IMR-90 (cell line): ENCODE data around the gene ZNF385D. TPM values are rescaled to one million over a fixed set of nuclear protein-coding genes. Genes with fewer than 3 reads are reported as not detected.

Source experiments
- ATAC-seq: fragments of 200-7000 bp; cut with Tn5 transposase; 2 replicates; pipeline ENCODE4 v1.9.1; 2020; ENCODE audit warnings: low read depth, mild to moderate bottlenecking, moderate library complexity
- BruUV-seq: library from RNA; stranded (reverse); fragments of 400-500 nt; replicated peaks from 2 replicates; lab custom pipeline; 2021; lab: Mats Ljungman, UMichigan
- CTCF ChIA-PET: fragments of 300-600 bp; formaldehyde crosslinking; extraction: SDS; loops from one replicate; lab custom pipeline; 2021; ENCODE audit warnings: antibody characterized with exemption; lab: Yijun Ruan, JAX
- POLR2A ChIA-PET: fragments of 300-600 bp; sonication (Branson Sonifier 250); formaldehyde crosslinking; loops from one replicate; lab custom pipeline; 2022; ENCODE audit warnings: antibody characterized with exemption; ENCODE audit not compliant: unreplicated experiment; lab: Charles Lee
- DNase-seq: peaks from one replicate; pipeline ENCODE4 v3.0.0; 2013
- H2AFZ ChIP-seq: replicated peaks from 2 replicates; pipeline ENCODE3; 2013; ENCODE audit warnings: low read length, mild to moderate bottlenecking; ENCODE audit not compliant: poor library complexity
- H2AK5ac ChIP-seq: 2 replicates; pipeline ENCODE4 v1.6.1; 2013; ENCODE audit warnings: low read depth, low read length, inconsistent platforms
- H2AK9ac ChIP-seq: replicated peaks from 2 replicates; pipeline ENCODE3; 2013; ENCODE audit warnings: mild to moderate bottlenecking, low read depth, low read length, moderate library complexity; ENCODE audit not compliant: poor library complexity
- H2BK120ac ChIP-seq: 2 replicates; pipeline ENCODE4 v1.6.1; 2013; ENCODE audit warnings: low read depth, low read length, inconsistent platforms
- H2BK15ac ChIP-seq: 3 replicates; pipeline ENCODE4 v1.6.1; 2013; ENCODE audit warnings: low read depth, low read length, inconsistent platforms
- H2BK20ac ChIP-seq: 2 replicates; pipeline ENCODE4 v1.6.1; 2013; ENCODE audit warnings: low read depth, mild to moderate bottlenecking, inconsistent platforms, low read length, moderate library complexity
- H2BK5ac ChIP-seq: 2 replicates; pipeline ENCODE4 v1.6.1; 2013; ENCODE audit warnings: mild to moderate bottlenecking, low read depth, low read length, inconsistent platforms; ENCODE audit not compliant: poor library complexity, severe bottlenecking
- H3K14ac ChIP-seq: replicated peaks from 2 replicates; pipeline ENCODE4 v1.6.1; 2013; ENCODE audit warnings: low read depth, low read length, inconsistent platforms
- H3K18ac ChIP-seq: 2 replicates; pipeline ENCODE4 v1.6.1; 2013; ENCODE audit warnings: low read depth, low read length, control low read depth
- H3K23ac ChIP-seq: 2 replicates; pipeline ENCODE4 v1.6.1; 2013; ENCODE audit warnings: low read depth, low read length, inconsistent platforms
- H3K27ac ChIP-seq: 2 replicates; pipeline ENCODE4 v1.5.1; 2013; ENCODE audit warnings: mild to moderate bottlenecking, control low read depth, low read length; ENCODE audit not compliant: insufficient read depth
- H3K27me3 ChIP-seq: 2 replicates; pipeline ENCODE4 v1.6.1; 2013; ENCODE audit warnings: low read length; ENCODE audit not compliant: control insufficient read depth, insufficient read depth
- H3K36me3 ChIP-seq: 2 replicates; pipeline ENCODE4 v1.6.1; 2013; ENCODE audit warnings: low read length, mixed read lengths; ENCODE audit not compliant: control insufficient read depth, insufficient read depth
- H3K4ac ChIP-seq: 2 replicates; pipeline ENCODE4 v1.6.1; 2013; ENCODE audit warnings: low read depth, low read length, inconsistent platforms
- H3K4me1 ChIP-seq: 2 replicates; pipeline ENCODE4 v1.6.1; 2013; ENCODE audit warnings: low read length, mixed read lengths; ENCODE audit not compliant: control insufficient read depth, insufficient read depth
- H3K4me2 ChIP-seq: 2 replicates; pipeline ENCODE4 v1.6.1; 2013; ENCODE audit warnings: low read depth, mild to moderate bottlenecking, control low read depth, low read length, moderate library complexity
- H3K4me3 ChIP-seq: 2 replicates; pipeline ENCODE4 v1.5.1; 2013; ENCODE audit warnings: low read depth, mild to moderate bottlenecking, control low read depth, low read length, moderate library complexity; ENCODE audit not compliant: insufficient read depth
- H3K56ac ChIP-seq: 2 replicates; pipeline ENCODE4 v1.6.1; 2013; ENCODE audit warnings: low read length, inconsistent platforms; ENCODE audit not compliant: insufficient read depth; ENCODE audit errors: extremely low read depth
- H3K79me1 ChIP-seq, 2 experiments: 2 replicates each; pipeline ENCODE4 v1.6.1; 2013; ENCODE audit warnings: low read length in 2 of 2, inconsistent platforms in 1 of 2, low read depth in 1 of 2
- H3K9ac ChIP-seq: 2 replicates; pipeline ENCODE4 v1.6.1; 2013; ENCODE audit warnings: low read depth, low read length, control low read depth
- H3K9me1 ChIP-seq: 2 replicates; pipeline ENCODE4 v1.6.1; 2013; ENCODE audit warnings: low read length, inconsistent platforms; ENCODE audit not compliant: insufficient read depth
- H3K9me3 ChIP-seq: 2 replicates; pipeline ENCODE4 v1.6.1; 2013; ENCODE audit warnings: low read length; ENCODE audit not compliant: control insufficient read depth, insufficient read depth
- H4K20me1 ChIP-seq: 2 replicates; pipeline ENCODE4 v1.6.1; 2013; ENCODE audit warnings: low read length, inconsistent platforms; ENCODE audit not compliant: insufficient read depth
- H4K5ac ChIP-seq: 2 replicates; pipeline ENCODE4 v1.6.1; 2013; ENCODE audit warnings: mild to moderate bottlenecking, low read depth, low read length, control low read depth
- H4K8ac ChIP-seq, 2 experiments: 2 replicates each; pipeline ENCODE4 v1.6.1; 2013; ENCODE audit warnings: low read depth in 2 of 2, low read length in 2 of 2, control low read depth in 1 of 2, inconsistent platforms in 1 of 2
- H4K91ac ChIP-seq: 2 replicates; pipeline ENCODE4 v1.6.1; 2013; ENCODE audit warnings: low read depth, low read length, inconsistent platforms; ENCODE audit not compliant: insufficient read depth
- BHLHE40 ChIP-seq: fragments of 150-350 bp; IDR thresholded peaks from 2 replicates; pipeline ENCODE4 v1.6.1; 2016; ENCODE audit warnings: mild to moderate bottlenecking, low read depth, low read length
- CEBPB ChIP-seq: IDR thresholded peaks from 2 replicates; pipeline ENCODE4 v1.6.1; 2012; ENCODE audit warnings: low read depth, low read length, improper control_type of control experiment
- CHD1 ChIP-seq: IDR thresholded peaks from 2 replicates; pipeline ENCODE4 v1.6.1; 2012; ENCODE audit warnings: low read depth, low read length, improper control_type of control experiment
- FOS ChIP-seq: fragments of 150-350 bp; IDR thresholded peaks from 2 replicates; pipeline ENCODE4 v1.6.1; 2016; ENCODE audit warnings: low read depth, low read length
- MAFK ChIP-seq: IDR thresholded peaks from 2 replicates; pipeline ENCODE4 v1.6.1; 2012; ENCODE audit warnings: low read depth, low read length, improper control_type of control experiment
- MAZ ChIP-seq: IDR thresholded peaks from 2 replicates; pipeline ENCODE4 v1.6.1; 2012; ENCODE audit warnings: low read depth, mild to moderate bottlenecking, low read length, improper control_type of control experiment, moderate library complexity, borderline replicate concordance
- MXI1 ChIP-seq: IDR thresholded peaks from 2 replicates; pipeline ENCODE4 v1.6.1; 2012; ENCODE audit warnings: low read depth, mild to moderate bottlenecking, low read length, moderate library complexity, borderline replicate concordance
- NFE2L2 ChIP-seq: fragments of 150-350 bp; IDR thresholded peaks from 2 replicates; pipeline ENCODE4 v1.6.1; 2016; ENCODE audit warnings: low read depth, mild to moderate bottlenecking, low read length
- POLR2A ChIP-seq: IDR thresholded peaks from 2 replicates; pipeline ENCODE4 v1.6.1; 2012; ENCODE audit warnings: mild to moderate bottlenecking, low read depth, low read length
- RAD21 ChIP-seq: IDR thresholded peaks from 2 replicates; pipeline ENCODE4 v1.6.1; 2012; ENCODE audit warnings: low read length, improper control_type of control experiment
- RCOR1 ChIP-seq: IDR thresholded peaks from 2 replicates; pipeline ENCODE4 v1.6.1; 2012; ENCODE audit warnings: mild to moderate bottlenecking, low read length, improper control_type of control experiment; ENCODE audit not compliant: insufficient replicate concordance
- RFX5 ChIP-seq: IDR thresholded peaks from 2 replicates; pipeline ENCODE4 v1.8.0; 2012; ENCODE audit warnings: low read depth, mild to moderate bottlenecking, low read length, moderate library complexity
- SMC3 ChIP-seq: fragments of 150-350 bp; IDR thresholded peaks from 2 replicates; pipeline ENCODE4 v1.6.1; 2016; ENCODE audit warnings: low read depth, mild to moderate bottlenecking, antibody characterized with exemption, low read length, moderate library complexity
- WGBS, 2 experiments: methylation state at CpG; one replicate each; pipeline versions ENCODE4 v1.1.5 to v1.1.7; 2013; ENCODE audit warnings: missing lambda C conversion rate in 2 of 2; ENCODE audit not compliant: insufficient read length in 1 of 2; ENCODE audit errors: extremely low coverage in 2 of 2; 5-methylcytosine and 5-hydroxymethylcytosine counted together
- dilution Hi-C: fragments of 300-500 bp; cut with HindIII; formaldehyde crosslinking; loops from one replicate; pipeline ENCODE4 v1.14.3; 2018; ENCODE audit warnings: low sequenced_read_pairs; ENCODE audit not compliant: unreplicated experiment
- in situ Hi-C: fragments of 300-500 bp; cut with MboI; formaldehyde crosslinking; loops from 3 replicates; pipeline ENCODE4 v1.14.3; 2019; ENCODE audit warnings: low sequenced_read_pairs, inconsistent platforms, mixed read lengths
- intact Hi-C: fragments of 100-400 bp; cut with micrococcal nuclease; formaldehyde crosslinking; loops from 2 replicates; pipeline ENCODE4 v1.10.0; 2022
- polyA plus RNA-seq, 3 experiments: library from polyadenylated mRNA; depleted of rRNA; stranded (reverse); fragments of >200 nt; gene quantifications; 2 replicates each; pipeline ENCODE4 v1.2.3, GENCODE V29; 2012; ENCODE audit warnings: low replicate concordance in 1 of 3
- total RNA-seq: library from RNA; depleted of rRNA; stranded (reverse); fragments of >200 nt; gene quantifications from 2 replicates; pipeline ENCODE4 v1.2.3, GENCODE V29; 2012
- TF ChIP-seq, protein P1 (sequence below): fragments of 150-350 bp; IDR thresholded peaks from 2 replicates; pipeline ENCODE4 v1.6.1; 2017; ENCODE audit warnings: mild to moderate bottlenecking, antibody characterized with exemption, low read length, low read depth
- TF ChIP-seq, protein P2 (sequence below): fragments of 150-350 bp; IDR thresholded peaks from 2 replicates; pipeline ENCODE4 v1.6.1; 2016; ENCODE audit warnings: low read depth, mild to moderate bottlenecking, low read length, moderate library complexity, borderline replicate concordance
- TF ChIP-seq, protein P3 (sequence below): conservative IDR thresholded peaks from 2 replicates; pipeline ENCODE4 v1.5.1; 2012; ENCODE audit warnings: mild to moderate bottlenecking, low read depth, low read length, improper control_type of control experiment

The ZNF385D gene
- total and polyA plus RNA-seq, 2 of the 4 experiments (the other 2 are of a cell fraction) = 0.18 to 2.4 TPM

DNA sequence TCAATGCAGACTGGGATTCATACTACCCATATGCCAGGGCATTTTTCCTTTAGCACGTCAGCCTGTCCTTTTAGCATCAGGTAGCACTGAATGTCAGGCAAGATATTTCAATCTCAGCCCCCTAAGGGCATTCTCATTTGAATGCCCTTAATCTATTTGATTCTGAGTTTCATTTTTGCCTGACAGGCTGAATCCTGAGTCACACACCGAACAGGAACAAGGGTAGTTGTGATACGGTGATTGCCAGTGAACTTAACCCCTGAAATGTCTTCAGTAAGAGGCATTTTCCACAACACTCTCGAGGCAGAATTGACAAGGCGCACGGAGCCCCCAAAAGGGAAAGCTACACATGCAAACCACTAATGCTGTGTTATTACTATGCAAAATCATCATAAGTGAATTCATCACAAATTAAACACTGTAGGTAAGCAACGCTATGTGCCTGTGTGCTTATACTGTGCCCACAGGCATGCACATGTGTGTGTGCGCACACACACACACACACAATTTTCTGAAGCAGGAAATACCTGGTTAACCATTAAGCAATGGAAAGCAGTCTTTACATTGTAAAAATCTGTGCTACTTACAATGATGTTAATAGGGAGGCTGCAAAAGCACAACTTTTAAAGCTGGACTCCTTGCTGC, 130.4 kb downstream of the ZNF385D start:
- H3K9ac ChIP-seq = no peak overlapping the region
- no peak overlapping the region for H3K56ac ChIP-seq
- H3K27me3 ChIP-seq = no peaks in the 10 kb centered on the region
- H3K27ac ChIP-seq = no peak overlapping the region
- no peaks in the 10 kb centered on the region for H4K20me1 ChIP-seq
- WGBS, 2 experiments = no CpG with 5 or more reads among the region's 8 CpGs
- dilution Hi-C loops (no loop called here), in situ Hi-C loops (no loop called here), intact Hi-C loops (no loop called here)
- no peak overlapping the region for H3K23ac ChIP-seq
- H2BK120ac ChIP-seq = no peak overlapping the region
- no peaks in the 10 kb centered on the region for H3K79me1 ChIP-seq
- H3K9me3 ChIP-seq = no peaks in the 10 kb centered on the region
- ChIA-PET POLR2A (no interaction called here), CTCF (no interaction called here)
- no peak overlapping the region for H3K18ac ChIP-seq
- no peak overlapping the region for H4K8ac ChIP-seq
- BruUV-seq = no TSS peak
- no peak overlapping the region for H3K4ac ChIP-seq
- H3K14ac ChIP-seq = no peak overlapping the region
- H3K4me3 ChIP-seq = no peak overlapping the region
- no peaks in the 10 kb centered on the region for H3K36me3 ChIP-seq
- no peak overlapping the region for H3K4me2 ChIP-seq
- H2BK5ac ChIP-seq = no peak overlapping the region
- no peak overlapping the region for H4K91ac ChIP-seq
- H4K5ac ChIP-seq = no peak overlapping the region
- no peak overlapping the region for H2BK20ac ChIP-seq
- no peak overlapping the region for H2AK5ac ChIP-seq
- TF ChIP-seq CEBPB = no peak
- no peak for TF ChIP-seq RFX5
- no peak for TF ChIP-seq FOS
- TF ChIP-seq RAD21 = no peak
- TF ChIP-seq RCOR1 = no peak
- TF ChIP-seq BHLHE40 = no peak
- TF ChIP-seq, protein P1, sequence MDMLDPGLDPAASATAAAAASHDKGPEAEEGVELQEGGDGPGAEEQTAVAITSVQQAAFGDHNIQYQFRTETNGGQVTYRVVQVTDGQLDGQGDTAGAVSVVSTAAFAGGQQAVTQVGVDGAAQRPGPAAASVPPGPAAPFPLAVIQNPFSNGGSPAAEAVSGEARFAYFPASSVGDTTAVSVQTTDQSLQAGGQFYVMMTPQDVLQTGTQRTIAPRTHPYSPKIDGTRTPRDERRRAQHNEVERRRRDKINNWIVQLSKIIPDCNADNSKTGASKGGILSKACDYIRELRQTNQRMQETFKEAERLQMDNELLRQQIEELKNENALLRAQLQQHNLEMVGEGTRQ = no peak
- TF ChIP-seq, protein P2, sequence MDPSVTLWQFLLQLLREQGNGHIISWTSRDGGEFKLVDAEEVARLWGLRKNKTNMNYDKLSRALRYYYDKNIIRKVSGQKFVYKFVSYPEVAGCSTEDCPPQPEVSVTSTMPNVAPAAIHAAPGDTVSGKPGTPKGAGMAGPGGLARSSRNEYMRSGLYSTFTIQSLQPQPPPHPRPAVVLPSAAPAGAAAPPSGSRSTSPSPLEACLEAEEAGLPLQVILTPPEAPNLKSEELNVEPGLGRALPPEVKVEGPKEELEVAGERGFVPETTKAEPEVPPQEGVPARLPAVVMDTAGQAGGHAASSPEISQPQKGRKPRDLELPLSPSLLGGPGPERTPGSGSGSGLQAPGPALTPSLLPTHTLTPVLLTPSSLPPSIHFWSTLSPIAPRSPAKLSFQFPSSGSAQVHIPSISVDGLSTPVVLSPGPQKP = no peak
- TF ChIP-seq POLR2A = no peak
- TF ChIP-seq SMC3 = no peak
- no peak for TF ChIP-seq MXI1
- TF ChIP-seq MAFK = no peak
- no peak for TF ChIP-seq CHD1
- TF ChIP-seq, protein P3, sequence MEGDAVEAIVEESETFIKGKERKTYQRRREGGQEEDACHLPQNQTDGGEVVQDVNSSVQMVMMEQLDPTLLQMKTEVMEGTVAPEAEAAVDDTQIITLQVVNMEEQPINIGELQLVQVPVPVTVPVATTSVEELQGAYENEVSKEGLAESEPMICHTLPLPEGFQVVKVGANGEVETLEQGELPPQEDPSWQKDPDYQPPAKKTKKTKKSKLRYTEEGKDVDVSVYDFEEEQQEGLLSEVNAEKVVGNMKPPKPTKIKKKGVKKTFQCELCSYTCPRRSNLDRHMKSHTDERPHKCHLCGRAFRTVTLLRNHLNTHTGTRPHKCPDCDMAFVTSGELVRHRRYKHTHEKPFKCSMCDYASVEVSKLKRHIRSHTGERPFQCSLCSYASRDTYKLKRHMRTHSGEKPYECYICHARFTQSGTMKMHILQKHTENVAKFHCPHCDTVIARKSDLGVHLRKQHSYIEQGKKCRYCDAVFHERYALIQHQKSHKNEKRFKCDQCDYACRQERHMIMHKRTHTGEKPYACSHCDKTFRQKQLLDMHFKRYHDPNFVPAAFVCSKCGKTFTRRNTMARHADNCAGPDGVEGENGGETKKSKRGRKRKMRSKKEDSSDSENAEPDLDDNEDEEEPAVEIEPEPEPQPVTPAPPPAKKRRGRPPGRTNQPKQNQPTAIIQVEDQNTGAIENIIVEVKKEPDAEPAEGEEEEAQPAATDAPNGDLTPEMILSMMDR = no peak
- TF ChIP-seq MAZ = no peak
- no peak for TF ChIP-seq NFE2L2
- H2AFZ ChIP-seq = no peak overlapping the region
- H2AK9ac ChIP-seq = no peak overlapping the region
- H2BK15ac ChIP-seq = no peak overlapping the region
- ATAC-seq (no peak), DNase-seq (no peak)
- no peaks in the 10 kb centered on the region for H3K9me1 ChIP-seq
- H3K4me1 ChIP-seq = no peaks in the 10 kb centered on the region
